ENCODE results near the gene CCDC40. TPM values are rescaled to one million over a fixed set of nuclear protein-coding genes. Genes with fewer than 3 reads are reported as not detected.

The CCDC40 gene
- total and polyA plus RNA-seq, 2 of the 13 experiments (the other 11 are each of a cell fraction or from before 2014, with no cell fraction given): 4.1 to 5.5 TPM

DNA sequence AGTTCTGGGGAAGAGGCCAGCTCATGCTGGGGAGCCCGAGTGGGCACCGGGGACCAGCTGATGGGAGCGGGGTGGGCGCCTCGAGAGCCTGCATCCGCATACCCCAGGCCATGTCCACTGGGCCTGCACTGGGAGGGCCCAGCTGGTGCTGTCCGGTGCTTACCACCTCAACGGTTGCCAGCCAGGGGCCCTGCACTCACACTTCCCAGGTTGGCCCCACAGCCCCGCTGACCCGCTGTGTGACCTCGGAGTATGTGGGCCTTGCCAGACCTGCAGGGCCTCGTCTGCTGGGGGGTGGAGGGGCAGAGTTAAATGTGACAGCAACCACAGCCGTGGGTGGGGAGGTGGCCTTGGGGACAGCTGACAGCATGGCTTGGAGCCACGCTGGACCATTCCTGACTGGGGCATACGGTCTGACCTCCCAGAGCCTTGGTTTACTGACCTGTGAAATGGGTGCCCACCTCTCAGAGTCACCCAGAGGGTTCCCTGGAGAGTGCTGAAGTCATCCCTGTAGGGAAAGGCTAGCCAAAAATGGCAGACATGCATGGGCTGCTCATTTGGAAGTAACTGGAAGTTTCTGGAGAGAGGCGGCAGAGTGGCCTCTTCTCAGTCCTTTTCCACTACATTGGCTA is 59.5 kb downstream of the CCDC40 start:
- ChIA-PET POLR2A (interaction anchor here (0.5 to 1.0 kb wide), 2 partner anchors 10 to 32 kb away, joined by 3 read pairs; no protein-coding TSS in a partner anchor), CTCF (ENCODE audit: low intra/inter-chr PET ratio, low total read pairs) (no interaction called here)
- no peak overlapping the region for H3K27ac ChIP-seq (ENCODE audit: extremely low read length, insufficient read depth, low read length)
- in situ Hi-C loops (cut with HindIII; ENCODE audit: extremely low pct_ligation_motif_present, low pct_unique_long_range_greater_than_20kb): no loop called here
- H3K4me1 ChIP-seq (ENCODE audit: insufficient read depth, low read length): peaks cover 41% of the 10 kb centered on the region
- TF ChIP-seq ZNF629 (CRISPR knock-in tag; conservative IDR thresholded peaks at IDR 0.05) (peak; percentile 87), ZNF768 (CRISPR knock-in tag; IDR thresholded peaks at IDR 0.05) (peak; percentile 20; the same call in 1 of the 2 replicates), ZMYM3 (CRISPR knock-in tag; IDR thresholded peaks at IDR 0.05) (0 out of 2 replicates have a peak, but pooled peaks have one; percentile 41), ZNF546 (CRISPR knock-in tag; conservative IDR thresholded peaks at IDR 0.05) (no peak), JDP2 (CRISPR knock-in tag; IDR thresholded peaks at IDR 0.05; ENCODE audit: borderline replicate concordance) (no peak)
- TF ChIP-seq, protein P1, sequence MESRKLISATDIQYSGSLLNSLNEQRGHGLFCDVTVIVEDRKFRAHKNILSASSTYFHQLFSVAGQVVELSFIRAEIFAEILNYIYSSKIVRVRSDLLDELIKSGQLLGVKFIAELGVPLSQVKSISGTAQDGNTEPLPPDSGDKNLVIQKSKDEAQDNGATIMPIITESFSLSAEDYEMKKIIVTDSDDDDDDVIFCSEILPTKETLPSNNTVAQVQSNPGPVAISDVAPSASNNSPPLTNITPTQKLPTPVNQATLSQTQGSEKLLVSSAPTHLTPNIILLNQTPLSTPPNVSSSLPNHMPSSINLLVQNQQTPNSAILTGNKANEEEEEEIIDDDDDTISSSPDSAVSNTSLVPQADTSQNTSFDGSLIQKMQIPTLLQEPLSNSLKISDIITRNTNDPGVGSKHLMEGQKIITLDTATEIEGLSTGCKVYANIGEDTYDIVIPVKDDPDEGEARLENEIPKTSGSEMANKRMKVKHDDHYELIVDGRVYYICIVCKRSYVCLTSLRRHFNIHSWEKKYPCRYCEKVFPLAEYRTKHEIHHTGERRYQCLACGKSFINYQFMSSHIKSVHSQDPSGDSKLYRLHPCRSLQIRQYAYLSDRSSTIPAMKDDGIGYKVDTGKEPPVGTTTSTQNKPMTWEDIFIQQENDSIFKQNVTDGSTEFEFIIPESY (CRISPR knock-in tag; IDR thresholded peaks at IDR 0.05): peak; percentile 39; the same call in 1 of the 2 replicates
- DNase-seq (ENCODE audit: low spot score) (no peak), ATAC-seq (peak; percentile 30), FAIRE-seq (no peak)
- H3K36me3 ChIP-seq (replicated peaks in 1 of 2; ENCODE audit: control insufficient read depth in 1 of 2, insufficient read depth in 2 of 2, low read length in 2 of 2): no peaks in the 10 kb centered on the region
- BruUV-seq (replicated peaks): no TSS peak
- H3K27me3 ChIP-seq (ENCODE audit: control insufficient read depth in 1 of 2, insufficient read depth in 2 of 2, low read length in 2 of 2): peaks cover 5 to 52% of the 10 kb centered on the region in 2 experiments; a peak in 4 of 5 replicates
- no peak overlapping the region for H3K4me2 ChIP-seq (ENCODE audit: low read depth, low read length)
- H4K20me1 ChIP-seq (ENCODE audit: insufficient read depth, low read length): no peaks in the 10 kb centered on the region
- no peak overlapping the region for H3K9ac ChIP-seq (ENCODE audit: insufficient read depth, low read depth, low read length)
- no peaks in the 10 kb centered on the region for H3K9me3 ChIP-seq (ENCODE audit: low read length)
- H3K4me3 ChIP-seq (replicated peaks in 1 of 3; ENCODE audit: insufficient read depth in 1 of 3, low read depth in 2 of 3, low read length in 3 of 3): no peak overlapping the region
- 60% methylated on average over 10 of the region's 16 CpGs for WGBS (ENCODE audit: low lambda C conversion rate)
- H2AFZ ChIP-seq (ENCODE audit: low read length): no peak overlapping the region
- H3K79me2 ChIP-seq (ENCODE audit: insufficient read depth, low read length): no peaks in the 10 kb centered on the region
- intact Hi-C loops (cut with micrococcal nuclease; ENCODE audit: unreplicated experiment): no loop called here
